HG03064 (cell line): Measurements from ENCODE around the gene PNPLA8.

Source experiments
- ATAC-seq: cut with Tn5 transposase; IDR thresholded peaks from one replicate; pipeline ENCODE4 v1.9.1; 2021; ENCODE audit warnings: low read depth; ENCODE audit not compliant: unreplicated experiment

Gene PNPLA8

DNA sequence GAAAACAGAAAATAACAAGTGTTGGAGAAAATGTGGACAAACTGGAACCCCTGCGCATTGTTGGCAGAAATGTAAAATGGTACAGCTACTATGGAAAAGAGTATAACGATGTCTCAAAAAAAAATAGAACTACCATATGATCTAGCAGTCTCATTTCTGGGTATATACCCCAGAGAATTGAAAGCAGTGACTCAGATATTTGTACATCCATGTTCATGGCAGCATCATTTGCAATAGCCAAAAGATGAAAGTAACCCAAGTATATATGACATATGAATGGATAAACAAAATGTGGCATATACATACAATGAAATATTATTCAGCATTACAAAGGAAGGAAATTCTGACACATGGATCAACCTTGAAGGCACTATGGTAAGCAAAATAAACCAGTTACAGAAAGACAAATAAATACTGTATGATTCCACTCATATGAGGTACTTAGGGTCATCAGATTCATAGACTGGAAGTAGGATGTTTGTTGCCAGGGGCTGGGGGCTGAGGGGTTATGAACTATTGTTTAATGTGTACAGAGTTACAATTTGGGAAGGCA is 74.6 kb downstream of the PNPLA8 start:
- no peak for ATAC-seq

DNA sequence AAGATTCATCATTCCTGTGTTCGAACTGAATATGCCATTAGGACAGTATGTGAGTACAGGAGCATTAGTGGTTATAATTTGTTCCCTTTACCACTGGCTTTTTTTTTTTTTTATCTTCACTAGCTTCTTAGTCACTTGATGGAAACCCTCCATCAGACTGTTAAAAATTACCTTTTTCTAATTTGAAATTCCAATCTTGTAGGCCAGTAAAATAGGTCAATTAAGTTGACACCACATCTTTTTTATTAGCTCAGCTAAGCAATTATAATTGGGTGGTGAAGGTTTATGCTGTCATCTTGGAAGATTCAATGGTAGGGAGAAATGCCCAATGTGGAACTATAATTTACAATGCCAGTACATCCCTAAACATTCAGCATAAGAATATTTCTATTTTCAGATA is 75.8 kb downstream of the PNPLA8 start:
- ATAC-seq = no peak

DNA sequence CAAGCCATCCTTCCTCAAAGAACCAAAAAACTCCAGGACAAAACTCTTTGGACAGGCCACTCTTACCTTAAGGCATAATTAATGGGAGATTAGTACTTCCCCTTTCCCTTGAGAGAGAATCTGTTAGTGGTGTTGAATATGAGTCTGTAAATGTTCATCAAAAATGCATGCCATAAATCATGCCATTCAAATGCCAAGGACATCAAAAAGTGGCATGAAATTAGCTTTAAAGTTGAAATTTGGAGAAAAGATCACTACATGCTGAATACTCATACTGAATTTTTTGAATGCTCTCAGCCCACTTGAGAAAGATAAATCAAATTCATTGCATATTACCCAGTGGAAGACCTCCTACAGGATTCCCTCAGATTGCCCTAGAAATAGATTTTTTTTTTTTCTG is 76.4 kb downstream of the PNPLA8 start:
- no peak for ATAC-seq

GRCh38 chr7:108448584-108449505 is 77.1 kb downstream of the PNPLA8 start:
- no peak for ATAC-seq

DNA sequence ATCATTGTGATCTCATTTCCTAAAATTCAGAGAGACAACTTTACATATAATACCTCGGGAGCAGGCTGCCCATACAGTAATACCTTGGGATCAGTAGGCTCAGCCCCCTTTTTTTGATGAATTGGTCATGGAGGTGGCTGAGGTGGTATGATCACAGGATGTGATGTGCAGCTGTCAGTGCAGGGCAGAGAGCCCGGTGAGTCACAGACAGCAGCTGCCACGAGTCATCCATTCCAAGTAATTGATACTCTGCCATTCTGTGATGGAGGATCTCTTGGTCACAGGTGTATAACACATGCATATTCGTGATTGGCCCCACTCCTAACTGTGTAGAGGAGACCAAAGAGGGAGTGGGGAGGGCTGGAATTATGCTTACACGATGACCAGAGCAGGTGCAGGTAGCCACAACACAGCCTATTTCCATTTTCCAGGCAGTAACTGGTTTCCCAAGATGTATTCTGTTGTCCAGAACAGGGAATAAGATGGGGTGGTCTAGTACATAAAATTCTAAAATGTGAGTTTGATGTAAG is 83.8 kb downstream of the PNPLA8 start:
- ATAC-seq = no peak

- no peak for ATAC-seq
These were observed 84.5 kb downstream of the PNPLA8 start for GRCh38 chr7:108441392-108441955.

- ATAC-seq = no peak
These were observed 85.3 kb downstream of the PNPLA8 start for GRCh38 chr7:108440613-108441012.

- ATAC-seq = no peak
These were observed 89.0 kb downstream of the PNPLA8 start for GRCh38 chr7:108436906-108437305.

DNA sequence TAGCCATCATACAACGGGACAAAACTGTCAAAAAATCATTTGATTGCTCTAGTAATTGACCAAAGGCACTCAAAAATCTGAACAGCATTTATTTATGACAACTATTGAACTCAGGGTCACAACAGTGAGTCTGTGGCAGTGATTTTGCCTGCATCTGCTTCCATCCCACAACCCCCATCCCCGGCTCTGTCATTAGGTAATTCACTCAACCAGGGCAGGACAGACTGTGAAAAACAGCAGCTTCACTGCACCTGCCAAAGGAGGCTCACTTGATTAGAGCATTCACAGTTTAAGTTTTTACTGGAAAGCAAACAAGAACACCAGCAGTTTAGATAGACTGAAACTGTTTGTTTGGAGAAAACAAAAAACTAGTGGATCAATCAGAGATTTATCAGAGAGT is 91.9 kb downstream of the PNPLA8 start:
- no peak for ATAC-seq

GRCh38 chr7:108431099-108431498 is 94.8 kb downstream of the PNPLA8 start:
- no peak for ATAC-seq

- ATAC-seq = no peak
These were observed 95.3 kb downstream of the PNPLA8 start for GRCh38 chr7:108430664-108431063.

DNA sequence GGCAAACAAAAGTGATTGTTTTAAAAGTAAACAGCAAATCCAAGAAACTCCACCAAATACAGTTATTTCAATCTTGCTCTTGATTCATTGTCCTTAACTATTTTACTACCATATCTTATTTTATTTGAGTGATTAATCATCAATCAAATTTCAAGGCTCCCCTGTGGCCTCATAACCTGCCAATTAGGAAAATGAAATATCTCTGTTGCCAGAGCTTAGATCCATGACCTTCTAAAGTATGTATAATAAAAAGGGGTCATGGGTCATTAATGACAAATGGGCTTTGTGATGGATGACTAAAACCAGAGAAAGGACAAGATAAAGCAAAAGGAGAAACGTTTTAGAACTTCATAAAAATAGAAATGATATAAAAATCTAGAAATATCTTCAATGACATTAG is 98.2 kb downstream of the PNPLA8 start:
- no peak for ATAC-seq

- no peak for ATAC-seq
These were observed 100.1 kb downstream of the PNPLA8 start for GRCh38 chr7:108425714-108426275.

DNA sequence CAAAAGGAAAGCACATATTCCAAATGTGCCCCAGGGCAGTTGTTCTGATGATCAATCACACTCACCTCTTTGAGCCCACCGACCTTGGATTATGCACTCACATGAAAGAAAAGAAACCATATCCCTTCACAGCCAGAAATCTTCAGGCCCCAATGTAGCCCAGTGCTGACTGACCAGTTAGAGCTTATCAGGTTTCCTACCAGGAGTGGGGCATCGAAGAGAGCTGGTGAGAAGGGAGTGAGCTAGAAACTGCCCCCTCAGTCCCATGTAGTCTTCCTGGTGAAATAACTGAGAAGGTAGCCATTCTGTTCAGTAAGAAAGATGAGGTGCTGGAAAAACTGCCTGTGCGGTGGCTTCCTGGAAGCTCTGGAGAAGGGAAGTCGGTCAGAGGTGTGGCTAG is 101.9 kb downstream of the PNPLA8 start:
- ATAC-seq = no peak

GRCh38 chr7:108423089-108423989 is 102.6 kb downstream of the PNPLA8 start:
- ATAC-seq = no peak

- ATAC-seq = no peak
These were observed 104.1 kb downstream of the PNPLA8 start for GRCh38 chr7:108421720-108422331.
